Prostate gland (tissue), 2 donors: ENCODE measurements around the gene UBR4.

ENCODE experiments used
- CTCF ChIP-seq, 4 experiments: fragments of 200-600 bp in 2 of 4; fragments of 450-650 bp in 2 of 4; sonication (generic) in 2 of 4; IDR thresholded peaks; 1 replicate in 3 of 4; 2 replicates in 1 of 4; pipeline ENCODE4 v1.5.1; 2016 to 2019; ENCODE audit warnings: antibody characterized with exemption in 4 of 4, mild to moderate bottlenecking in 2 of 4, moderate library complexity in 2 of 4
- POLR2A ChIP-seq: fragments of 450-650 bp; IDR thresholded peaks from one replicate; pipeline ENCODE4 v1.6.1; 2016; ENCODE audit warnings: antibody characterized with exemption, mild to moderate bottlenecking
- POLR2AphosphoS5 ChIP-seq: sonication (generic); formaldehyde crosslinking; IDR thresholded peaks from one replicate; pipeline ENCODE4 v1.6.1; 2017; ENCODE audit warnings: antibody characterized with exemption

- TF ChIP-seq POLR2A (no peak), CTCF (IDR thresholded peaks at IDR 0.05) (no peak), POLR2AphosphoS5 (no peak)
Observed at GRCh38 chr1:19160831-19161230, 49.2 kb downstream of the UBR4 start.
